ENCODE data around the gene SLC16A2. TPM values are rescaled to one million over a fixed set of nuclear protein-coding genes. Genes with fewer than 3 reads are reported as not detected.

SLC16A2 gene
- total and polyA plus RNA-seq, 10 of the 15 experiments (the other 5 are each of a cell fraction or from before 2014, with no cell fraction given) = 0.08 to 0.13 TPM; not detected in 8

- H3K79me2 ChIP-seq (ENCODE audit: control insufficient read depth, insufficient read depth, low read length) = no peaks in the 10 kb centered on the region
- DNase-seq (ENCODE audit: low read depth, low spot score) (no peak), FAIRE-seq (no peak), ATAC-seq (peak; percentile 84)
- WGBS (ENCODE audit: insufficient coverage, insufficient replicate concordance, low lambda C conversion rate, missing lambda C conversion rate) = 0% methylated on average over 3 of the region's 3 CpGs
- ChIA-PET RAD21 (ENCODE audit: unreplicated experiment) (interaction anchor here (0.5 to 1.0 kb wide), 2 partner anchors 42 to 636 kb away, joined by 4 to 5 read pairs; no protein-coding TSS in a partner anchor), CTCF (interaction anchor here (1.0 to 3.0 kb wide), 2 partner anchors 42 to 54 kb away, joined by 3 to 21 read pairs; no protein-coding TSS in a partner anchor), SMC1A (ENCODE audit: uncharacterized antibody, unreplicated experiment) (interaction anchor here (1.1 to 2.1 kb wide), 2 partner anchors 10 to 42 kb away, joined by 3 to 8 read pairs; no protein-coding TSS in a partner anchor), POLR2A (no interaction called here)
- in situ Hi-C loops (cut with MboI) (no loop called here), intact Hi-C loops (cut with micrococcal nuclease; ENCODE audit: unreplicated experiment) (loop anchor here (1.0 kb wide), 1 partner anchor 58 kb away; no protein-coding TSS in a partner anchor)
- no peaks in the 10 kb centered on the region for H3K9me3 ChIP-seq (replicated peaks; ENCODE audit: control insufficient read depth, insufficient read depth, low read length)
- no peaks in the 10 kb centered on the region for H3K36me3 ChIP-seq (ENCODE audit: control insufficient read depth in 2 of 2, insufficient read depth in 2 of 2, low read length in 1 of 2)
- no peak overlapping the region for H3K4me3 ChIP-seq
- H4K20me1 ChIP-seq (ENCODE audit: control insufficient read depth, insufficient read depth) = no peaks in the 10 kb centered on the region
- TF ChIP-seq CHD2 (IDR thresholded peaks at IDR 0.05; ENCODE audit: borderline replicate concordance, low read depth, low read length) (no peak), FOXM1 (IDR thresholded peaks at IDR 0.05; ENCODE audit: low read depth, low read length) (no peak), SMC3 (IDR thresholded peaks at IDR 0.05; ENCODE audit: borderline replicate concordance, low read length) (peak; percentile 41; the same call in 1 of the 2 replicates), CREB1 (IDR thresholded peaks at IDR 0.05; ENCODE audit: low read depth) (no peak), RAD21 (IDR thresholded peaks at IDR 0.05; ENCODE audit: insufficient read depth, low read depth, low read length) (peak; percentile 56), ATF3 (IDR thresholded peaks at IDR 0.05; ENCODE audit: borderline replicate concordance, extremely low read depth, low read depth, low read length) (no peak), SMAD1 (IDR thresholded peaks at IDR 0.05; ENCODE audit: low read depth, partially characterized antibody) (no peak), CBFB (IDR thresholded peaks at IDR 0.05; ENCODE audit: low read depth) (no peak), FOS (IDR thresholded peaks at IDR 0.05; ENCODE audit: borderline replicate concordance, extremely low read depth, insufficient read length) (no peak), PAX5 (IDR thresholded peaks at IDR 0.05; ENCODE audit: borderline replicate concordance, low read depth, low read length) (no peak), SMAD5 (IDR thresholded peaks at IDR 0.05; ENCODE audit: low read depth) (no peak), TCF12 (IDR thresholded peaks at IDR 0.05; ENCODE audit: low read depth, low read length) (no peak), E2F4 (IDR thresholded peaks at IDR 0.05; ENCODE audit: low read depth, low read length) (no peak), CTCF (IDR thresholded peaks at IDR 0.05 in 2 of 3, conservative IDR thresholded peaks at IDR 0.05 in 1 of 3; ENCODE audit: control insufficient read depth in 2 of 3, extremely low read depth in 1 of 3, insufficient read depth in 1 of 3, low read depth in 3 of 3, low read length in 3 of 3) (peak; percentile 26 to 35 (median 28); a peak in 5 of 6 replicates), TARDBP (IDR thresholded peaks at IDR 0.05; ENCODE audit: borderline replicate concordance) (no peak), CHD4 (IDR thresholded peaks at IDR 0.05) (no peak)
- no peak overlapping the region for H3K9ac ChIP-seq (ENCODE audit: control insufficient read depth, insufficient read depth, low read length)
- no peak overlapping the region for H3K4me2 ChIP-seq (ENCODE audit: control insufficient read depth, insufficient read depth)
- no peaks in the 10 kb centered on the region for H3K27me3 ChIP-seq (replicated peaks in 1 of 2; ENCODE audit: control insufficient read depth in 2 of 2, insufficient read depth in 2 of 2, low read length in 1 of 2)
- no peaks in the 10 kb centered on the region for H3K4me1 ChIP-seq (ENCODE audit: control insufficient read depth, insufficient read depth, low read length)
- BruUV-seq (replicated peaks) = no TSS peak
- H2AFZ ChIP-seq (ENCODE audit: control insufficient read depth, low read depth, low read length) = no peak overlapping the region
- H3K27ac ChIP-seq (ENCODE audit: control insufficient read depth, insufficient read depth) = no peak overlapping the region
Measured at GRCh38 chrX:74492720-74493201, 71.5 kb downstream of the SLC16A2 start.
